PC-3 (cell line): ENCODE measurements around the gene KIF6.

Experiments used
- EZH2phosphoT487 ChIP-seq: fragments of 300-600 bp; sonication (generic); IDR thresholded peaks from 2 replicates; pipeline ENCODE4 v1.6.1; 2018; ENCODE audit warnings: mild to moderate bottlenecking, antibody characterized with exemption, low read length, borderline replicate concordance
- TF ChIP-seq, protein P1 (sequence below): fragments of 300-600 bp; sonication (generic); conservative IDR thresholded peaks from 2 replicates; pipeline ENCODE4 v1.5.1; 2017; ENCODE audit warnings: antibody characterized with exemption, low read depth, mild to moderate bottlenecking, low read length

DNA sequence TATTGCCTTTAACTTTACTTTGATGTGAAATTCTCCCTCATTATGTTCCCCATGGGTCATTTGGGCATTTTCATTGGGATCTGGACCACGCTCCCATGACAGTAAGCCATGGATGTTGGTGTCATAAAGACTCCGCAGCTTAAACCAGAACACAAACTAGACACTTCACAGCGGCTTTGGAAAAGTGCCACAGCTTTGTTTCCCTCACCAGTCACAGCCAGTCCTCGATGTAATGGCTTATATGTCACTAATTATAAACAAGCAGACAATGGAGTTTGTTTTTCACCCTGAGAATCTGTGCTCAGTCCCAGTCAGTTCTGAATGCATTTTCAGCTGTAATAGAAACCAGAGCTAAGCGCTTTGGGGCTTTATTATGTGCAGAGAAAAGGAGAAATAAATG is 43.8 kb upstream of the KIF6 start:
- TF ChIP-seq, protein P1, sequence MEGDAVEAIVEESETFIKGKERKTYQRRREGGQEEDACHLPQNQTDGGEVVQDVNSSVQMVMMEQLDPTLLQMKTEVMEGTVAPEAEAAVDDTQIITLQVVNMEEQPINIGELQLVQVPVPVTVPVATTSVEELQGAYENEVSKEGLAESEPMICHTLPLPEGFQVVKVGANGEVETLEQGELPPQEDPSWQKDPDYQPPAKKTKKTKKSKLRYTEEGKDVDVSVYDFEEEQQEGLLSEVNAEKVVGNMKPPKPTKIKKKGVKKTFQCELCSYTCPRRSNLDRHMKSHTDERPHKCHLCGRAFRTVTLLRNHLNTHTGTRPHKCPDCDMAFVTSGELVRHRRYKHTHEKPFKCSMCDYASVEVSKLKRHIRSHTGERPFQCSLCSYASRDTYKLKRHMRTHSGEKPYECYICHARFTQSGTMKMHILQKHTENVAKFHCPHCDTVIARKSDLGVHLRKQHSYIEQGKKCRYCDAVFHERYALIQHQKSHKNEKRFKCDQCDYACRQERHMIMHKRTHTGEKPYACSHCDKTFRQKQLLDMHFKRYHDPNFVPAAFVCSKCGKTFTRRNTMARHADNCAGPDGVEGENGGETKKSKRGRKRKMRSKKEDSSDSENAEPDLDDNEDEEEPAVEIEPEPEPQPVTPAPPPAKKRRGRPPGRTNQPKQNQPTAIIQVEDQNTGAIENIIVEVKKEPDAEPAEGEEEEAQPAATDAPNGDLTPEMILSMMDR: no peak
- TF ChIP-seq EZH2phosphoT487: no peak
